CD4-positive, alpha-beta T cell treated with Interleukin-10 for 1 hour (primary cell): ENCODE measurements around the gene TFAP2A.

Experiments used
- DNase-seq: peaks from one replicate; pipeline ENCODE4 v3.0.0-alpha.2; 2020

Gene TFAP2A

GRCh38 chr6:10414756-10415616 lies at the start of gene TFAP2A:
TFAP2A (minus strand) TSS chr6:10415074; CDS start chr6:10414991, 83 bp downstream.
- DNase-seq, result no peak

- no peak for DNase-seq
These were observed 48.9 kb upstream of the TFAP2A start for GRCh38 chr6:10463491-10464481.

GRCh38 chr6:10463040-10463439 lies 48.2 kb upstream of the TFAP2A start:
- no peak for DNase-seq

- DNase-seq, result no peak
These were observed 47.0 kb upstream of the TFAP2A start for GRCh38 chr6:10461850-10462249.

- no peak for DNase-seq
These were observed 45.2 kb upstream of the TFAP2A start for GRCh38 chr6:10460096-10460495.

- no peak for DNase-seq
These were observed 43.4 kb upstream of the TFAP2A start for GRCh38 chr6:10458287-10458686.

- DNase-seq, result no peak
These were observed 38.7 kb upstream of the TFAP2A start for GRCh38 chr6:10453596-10453995.

- no peak for DNase-seq
These were observed 37.1 kb upstream of the TFAP2A start for GRCh38 chr6:10451828-10452509.

GRCh38 chr6:10451394-10451793 lies 36.5 kb upstream of the TFAP2A start:
- no peak for DNase-seq

- no peak for DNase-seq
These were observed 34.9 kb upstream of the TFAP2A start for GRCh38 chr6:10449751-10450150.

- no peak for DNase-seq
These were observed 33.2 kb upstream of the TFAP2A start for GRCh38 chr6:10448096-10448495.

- DNase-seq, result no peak
These were observed 31.7 kb upstream of the TFAP2A start for GRCh38 chr6:10446548-10446947.

- no peak for DNase-seq
These were observed 26.8 kb upstream of the TFAP2A start for GRCh38 chr6:10441655-10442009.

- no peak for DNase-seq
These were observed 26.3 kb upstream of the TFAP2A start for GRCh38 chr6:10441004-10441654.

GRCh38 chr6:10437891-10438290 lies 23.0 kb upstream of the TFAP2A start:
- DNase-seq, result no peak

- no peak for DNase-seq
These were observed 19.4 kb upstream of the TFAP2A start for GRCh38 chr6:10434235-10434634.

GRCh38 chr6:10433322-10433721 lies 18.4 kb upstream of the TFAP2A start:
- no peak for DNase-seq

- DNase-seq, result no peak
These were observed 16.7 kb upstream of the TFAP2A start for GRCh38 chr6:10431423-10432164.

- no peak for DNase-seq
These were observed 15.0 kb upstream of the TFAP2A start for GRCh38 chr6:10429638-10430427.

GRCh38 chr6:10426781-10427279 lies 12.0 kb upstream of the TFAP2A start:
- DNase-seq, result no peak
